GM23248 (cell line): Measurements from ENCODE around the gene ITFG1.

Source experiments
- EZH2 ChIP-seq: fragments of 200-600 bp; sonication (generic); IDR thresholded peaks from 2 replicates; pipeline ENCODE4 v1.6.1; 2018; ENCODE audit warnings: antibody characterized with exemption, mild to moderate bottlenecking; ENCODE audit not compliant: insufficient read depth, poor library complexity, severe bottlenecking
- EZH2phosphoT487 ChIP-seq: fragments of 200-600 bp; sonication (generic); IDR thresholded peaks from 2 replicates; pipeline ENCODE4 v1.6.1; 2018; ENCODE audit warnings: antibody characterized with exemption, moderate library complexity, mild to moderate bottlenecking, low read depth; ENCODE audit not compliant: insufficient read depth

DNA sequence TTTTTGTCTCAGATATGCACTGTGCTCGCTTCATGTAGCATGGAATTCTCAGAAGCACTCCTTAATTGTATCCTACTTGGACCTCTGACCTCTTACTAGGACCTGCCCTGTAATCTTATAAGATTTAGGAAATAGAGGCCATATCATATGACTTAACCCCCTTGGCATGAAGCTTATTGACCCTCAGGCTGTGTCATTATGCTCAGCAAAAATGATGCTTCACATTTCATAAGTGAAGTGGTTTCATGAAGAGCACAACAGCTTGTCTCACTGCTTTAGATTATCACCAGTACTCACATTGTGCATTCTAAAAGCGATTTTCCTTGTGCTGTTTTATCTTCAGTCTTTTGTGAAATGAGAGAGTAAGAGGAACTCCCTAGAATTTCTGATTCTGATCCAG, 6.6 kb upstream of the ITFG1 start:
- TF ChIP-seq EZH2 (no peak), EZH2phosphoT487 (no peak)
